ENCODE measurements around the gene IL1RL1. TPM values are rescaled to one million over a fixed set of nuclear protein-coding genes. Genes with fewer than 3 reads are reported as not detected.

The IL1RL1 gene
- total RNA-seq, 1 experiment from 2014 or later, result 0.15 TPM

DNA sequence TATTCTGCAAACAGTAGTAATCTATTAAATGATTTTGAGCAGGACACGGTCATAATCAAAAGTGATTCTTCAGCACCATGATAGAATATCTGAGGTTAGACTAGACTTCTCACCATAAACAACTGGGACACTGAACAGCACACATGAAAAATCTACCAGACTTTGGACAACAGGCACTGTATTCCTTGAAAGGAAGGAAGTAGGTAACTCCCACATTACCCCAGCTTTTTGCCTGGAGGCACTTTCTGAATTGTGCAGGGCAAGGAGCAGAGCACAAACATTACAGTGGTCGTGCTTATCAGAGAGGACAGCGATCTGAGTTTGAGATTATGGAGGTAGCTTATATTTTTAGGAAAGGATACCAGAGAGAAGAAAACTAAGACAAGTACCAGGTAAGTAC lies 25.3 kb upstream of the IL1RL1 start:
- BruUV-seq (replicated peaks), result no TSS peak

GRCh38 chr2:102289129-102289528 lies 22.2 kb upstream of the IL1RL1 start:
- ChIA-PET CTCF (interaction anchor here (0.6 kb wide), 1 partner anchor 965 kb away, joined by 3 read pairs; no protein-coding TSS in a partner anchor), POLR2A (no interaction called here)
- TF ChIP-seq, protein P1, sequence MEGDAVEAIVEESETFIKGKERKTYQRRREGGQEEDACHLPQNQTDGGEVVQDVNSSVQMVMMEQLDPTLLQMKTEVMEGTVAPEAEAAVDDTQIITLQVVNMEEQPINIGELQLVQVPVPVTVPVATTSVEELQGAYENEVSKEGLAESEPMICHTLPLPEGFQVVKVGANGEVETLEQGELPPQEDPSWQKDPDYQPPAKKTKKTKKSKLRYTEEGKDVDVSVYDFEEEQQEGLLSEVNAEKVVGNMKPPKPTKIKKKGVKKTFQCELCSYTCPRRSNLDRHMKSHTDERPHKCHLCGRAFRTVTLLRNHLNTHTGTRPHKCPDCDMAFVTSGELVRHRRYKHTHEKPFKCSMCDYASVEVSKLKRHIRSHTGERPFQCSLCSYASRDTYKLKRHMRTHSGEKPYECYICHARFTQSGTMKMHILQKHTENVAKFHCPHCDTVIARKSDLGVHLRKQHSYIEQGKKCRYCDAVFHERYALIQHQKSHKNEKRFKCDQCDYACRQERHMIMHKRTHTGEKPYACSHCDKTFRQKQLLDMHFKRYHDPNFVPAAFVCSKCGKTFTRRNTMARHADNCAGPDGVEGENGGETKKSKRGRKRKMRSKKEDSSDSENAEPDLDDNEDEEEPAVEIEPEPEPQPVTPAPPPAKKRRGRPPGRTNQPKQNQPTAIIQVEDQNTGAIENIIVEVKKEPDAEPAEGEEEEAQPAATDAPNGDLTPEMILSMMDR (IDR thresholded peaks at IDR 0.05), result no peak
- TF ChIP-seq, protein P2, sequence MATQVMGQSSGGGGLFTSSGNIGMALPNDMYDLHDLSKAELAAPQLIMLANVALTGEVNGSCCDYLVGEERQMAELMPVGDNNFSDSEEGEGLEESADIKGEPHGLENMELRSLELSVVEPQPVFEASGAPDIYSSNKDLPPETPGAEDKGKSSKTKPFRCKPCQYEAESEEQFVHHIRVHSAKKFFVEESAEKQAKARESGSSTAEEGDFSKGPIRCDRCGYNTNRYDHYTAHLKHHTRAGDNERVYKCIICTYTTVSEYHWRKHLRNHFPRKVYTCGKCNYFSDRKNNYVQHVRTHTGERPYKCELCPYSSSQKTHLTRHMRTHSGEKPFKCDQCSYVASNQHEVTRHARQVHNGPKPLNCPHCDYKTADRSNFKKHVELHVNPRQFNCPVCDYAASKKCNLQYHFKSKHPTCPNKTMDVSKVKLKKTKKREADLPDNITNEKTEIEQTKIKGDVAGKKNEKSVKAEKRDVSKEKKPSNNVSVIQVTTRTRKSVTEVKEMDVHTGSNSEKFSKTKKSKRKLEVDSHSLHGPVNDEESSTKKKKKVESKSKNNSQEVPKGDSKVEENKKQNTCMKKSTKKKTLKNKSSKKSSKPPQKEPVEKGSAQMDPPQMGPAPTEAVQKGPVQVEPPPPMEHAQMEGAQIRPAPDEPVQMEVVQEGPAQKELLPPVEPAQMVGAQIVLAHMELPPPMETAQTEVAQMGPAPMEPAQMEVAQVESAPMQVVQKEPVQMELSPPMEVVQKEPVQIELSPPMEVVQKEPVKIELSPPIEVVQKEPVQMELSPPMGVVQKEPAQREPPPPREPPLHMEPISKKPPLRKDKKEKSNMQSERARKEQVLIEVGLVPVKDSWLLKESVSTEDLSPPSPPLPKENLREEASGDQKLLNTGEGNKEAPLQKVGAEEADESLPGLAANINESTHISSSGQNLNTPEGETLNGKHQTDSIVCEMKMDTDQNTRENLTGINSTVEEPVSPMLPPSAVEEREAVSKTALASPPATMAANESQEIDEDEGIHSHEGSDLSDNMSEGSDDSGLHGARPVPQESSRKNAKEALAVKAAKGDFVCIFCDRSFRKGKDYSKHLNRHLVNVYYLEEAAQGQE (IDR thresholded peaks at IDR 0.05; ENCODE audit: insufficient read depth in 1 of 2, low read depth in 2 of 2, low read length in 1 of 2), result no peak
- TF ChIP-seq SIN3A (IDR thresholded peaks at IDR 0.05; ENCODE audit: borderline replicate concordance, insufficient read depth, low read depth, low read length) (no peak), POLR2AphosphoS5 (IDR thresholded peaks at IDR 0.05; ENCODE audit: low read depth, low read length) (no peak), TCF7L2 (IDR thresholded peaks at IDR 0.05; ENCODE audit: low read depth, low read length) (no peak)
- no peak for ATAC-seq
- Histone ChIP-seq H3K27ac (ENCODE audit: low read length) (no peak overlapping the region), H3K36me3 (ENCODE audit: control insufficient read depth, insufficient read depth, low read length) (no peaks in the 10 kb centered on the region), H3K4me1 (ENCODE audit: control insufficient read depth, insufficient read depth, low read length) (no peaks in the 10 kb centered on the region), H3K4me3 (ENCODE audit: low read depth in 2 of 2, low read length in 2 of 2) (no peak overlapping the region), H3K27me3 (ENCODE audit: control insufficient read depth, insufficient read depth, low read length) (peaks cover 6% of the 10 kb centered on the region), H3K9me3 (ENCODE audit: control insufficient read depth, insufficient read depth, low read depth, low read length) (no peaks in the 10 kb centered on the region)
- intact Hi-C loops (cut with micrococcal nuclease; ENCODE audit: unreplicated experiment), result no loop called here
- BruUV-seq (replicated peaks), result no TSS peak
- no peak for DNase-seq (ENCODE audit: low read depth, low spot score)
- in situ Hi-C loops (cut with HindIII; ENCODE audit: low pct_unique_long_range_greater_than_20kb, low sequenced_read_pairs), result no loop called here

More for the DNA sequence above, 25.3 kb upstream of the IL1RL1 start:
- POLR2A ChIA-PET, result no interaction called here
- CTCF ChIA-PET, result no interaction called here
- in situ Hi-C loops (cut with HindIII; ENCODE audit: low pct_unique_long_range_greater_than_20kb, low sequenced_read_pairs), result no loop called here
- Histone ChIP-seq H3K4me3 (ENCODE audit: low read depth in 2 of 2, low read length in 2 of 2) (no peak overlapping the region), H3K4me1 (ENCODE audit: control insufficient read depth, insufficient read depth, low read length) (no peaks in the 10 kb centered on the region), H3K27ac (ENCODE audit: low read length) (no peak overlapping the region), H3K27me3 (ENCODE audit: control insufficient read depth, insufficient read depth, low read length) (peaks cover 5% of the 10 kb centered on the region; the same call in 1 of the 2 replicates), H3K36me3 (ENCODE audit: control insufficient read depth, insufficient read depth, low read length) (no peaks in the 10 kb centered on the region), H3K9me3 (ENCODE audit: control insufficient read depth, insufficient read depth, low read depth, low read length) (no peaks in the 10 kb centered on the region)
- no peak for TF ChIP-seq TCF7L2 (IDR thresholded peaks at IDR 0.05; ENCODE audit: low read depth, low read length)
- no peak for TF ChIP-seq POLR2AphosphoS5 (IDR thresholded peaks at IDR 0.05; ENCODE audit: low read depth, low read length)
- TF ChIP-seq, protein P1 (IDR thresholded peaks at IDR 0.05), result no peak
- no peak for TF ChIP-seq SIN3A (IDR thresholded peaks at IDR 0.05; ENCODE audit: borderline replicate concordance, insufficient read depth, low read depth, low read length)
- TF ChIP-seq, protein P2 (IDR thresholded peaks at IDR 0.05; ENCODE audit: insufficient read depth in 1 of 2, low read depth in 2 of 2, low read length in 1 of 2), result no peak
- intact Hi-C loops (cut with micrococcal nuclease; ENCODE audit: unreplicated experiment), result no loop called here
- ATAC-seq (no peak), DNase-seq (ENCODE audit: low read depth, low spot score) (no peak)

Measured in Panc1 (cell line).